GM21526 (cell line): ENCODE results near the gene FAM114A1.

ENCODE experiments used
- ATAC-seq: cut with Tn5 transposase; IDR thresholded peaks from one replicate; pipeline ENCODE4 v1.9.1; 2021; ENCODE audit warnings: moderate library complexity; ENCODE audit not compliant: unreplicated experiment, low FRiP score

The FAM114A1 gene

GRCh38 chr4:38993683-38994082, 126.1 kb downstream of the FAM114A1 start:
- ATAC-seq = no peak

GRCh38 chr4:38994135-38994534, 126.5 kb downstream of the FAM114A1 start:
- ATAC-seq = no peak
